HEK293 (cell line): ENCODE measurements around the gene ELAVL1.
"Not testable (repeated sequence)": the region's sequence is repeated elsewhere in the genome, so short reads cannot be mapped to it uniquely, and the experiment has no call there.

ENCODE experiments used
- CTCF ChIA-PET: fragments of 350-600 bp; formaldehyde crosslinking; extraction: SDS; loops from one replicate; lab custom pipeline; 2021; ENCODE audit warnings: antibody characterized with exemption; lab: Yijun Ruan, JAX
- POLR2A ChIA-PET: fragments of 300-600 bp; formaldehyde crosslinking; extraction: SDS; loops from one replicate; lab custom pipeline; 2020; ENCODE audit warnings: antibody characterized with exemption, inconsistent platforms; lab: Yijun Ruan, JAX
- H3K27ac ChIP-seq: fragments of 200-500 bp; sonication (Bioruptor generic); 2 replicates; pipeline ENCODE4 v1.5.1; 2014; ENCODE audit warnings: low read depth, low read length, control low read depth, inconsistent platforms; ENCODE audit errors: extremely low read depth
- H3K36me3 ChIP-seq, 2 experiments: fragments of 200-500 bp in 1 of 2; sonication (Bioruptor generic) in 1 of 2; 1 replicate in 1 of 2; 2 replicates in 1 of 2; pipeline ENCODE4 v1.5.1; 2014 to 2017; ENCODE audit warnings: inconsistent platforms in 2 of 2, low read length in 2 of 2; ENCODE audit not compliant: control insufficient read depth in 2 of 2, insufficient read depth in 1 of 2
- H3K4me1 ChIP-seq: fragments of 200-500 bp; sonication (Bioruptor generic); 2 replicates; pipeline ENCODE4 v1.5.1; 2014; ENCODE audit warnings: mild to moderate bottlenecking, low read length, inconsistent platforms; ENCODE audit not compliant: control insufficient read depth, insufficient read depth
- H3K4me3 ChIP-seq: 2 replicates; pipeline ENCODE4 v1.5.1; 2011; ENCODE audit warnings: low read depth, mild to moderate bottlenecking, control low read depth, low read length, moderate library complexity
- H3K9me3 ChIP-seq: fragments of 200-500 bp; sonication (Bioruptor generic); 2 replicates; pipeline ENCODE4 v1.5.1; 2014; ENCODE audit warnings: low read depth, low read length, inconsistent platforms; ENCODE audit not compliant: control insufficient read depth, insufficient read depth
- GLIS2 ChIP-seq: fragments of 450-650 bp; formaldehyde crosslinking; IDR thresholded peaks from 2 replicates; pipeline ENCODE4 v1.5.1; 2016; ENCODE audit warnings: missing biosample characterization, missing genetic modification characterization
- PRDM1 ChIP-seq: fragments of 450-650 bp; formaldehyde crosslinking; IDR thresholded peaks from 2 replicates; pipeline ENCODE4; 2016; ENCODE audit warnings: missing biosample characterization, missing genetic modification characterization
- ZIC2 ChIP-seq: fragments of 450-650 bp; formaldehyde crosslinking; IDR thresholded peaks from 2 replicates; pipeline ENCODE4 v1.5.1; 2016; ENCODE audit warnings: missing biosample characterization, missing genetic modification characterization
- ZNF133 ChIP-seq: fragments of 450-650 bp; formaldehyde crosslinking; IDR thresholded peaks from 2 replicates; pipeline ENCODE4 v1.5.1; 2016; ENCODE audit warnings: missing biosample characterization, missing genetic modification characterization
- ZNF174 ChIP-seq: fragments of 450-650 bp; formaldehyde crosslinking; IDR thresholded peaks from 2 replicates; pipeline ENCODE4 v1.5.0; 2017; ENCODE audit warnings: missing biosample characterization, mild to moderate bottlenecking, missing genetic modification characterization
- ZNF175 ChIP-seq: fragments of 450-650 bp; formaldehyde crosslinking; IDR thresholded peaks from 2 replicates; pipeline ENCODE4 v1.5.1; 2016; ENCODE audit warnings: missing biosample characterization, missing genetic modification characterization
- ZNF184 ChIP-seq: fragments of 450-650 bp; IDR thresholded peaks from 2 replicates; pipeline ENCODE4 v1.5.1; 2018; ENCODE audit warnings: missing biosample characterization, mild to moderate bottlenecking, missing genetic modification characterization
- ZNF214 ChIP-seq: fragments of 450-650 bp; formaldehyde crosslinking; IDR thresholded peaks from 2 replicates; pipeline ENCODE4 v1.5.1; 2017; ENCODE audit warnings: missing biosample characterization, mild to moderate bottlenecking, missing genetic modification characterization, borderline replicate concordance
- ZNF223 ChIP-seq: fragments of 450-650 bp; formaldehyde crosslinking; IDR thresholded peaks from 2 replicates; pipeline ENCODE4 v1.5.1; 2016; ENCODE audit warnings: missing biosample characterization, missing genetic modification characterization
- ZNF266 ChIP-seq: fragments of 450-650 bp; formaldehyde crosslinking; IDR thresholded peaks from 2 replicates; pipeline ENCODE4 v1.5.1; 2016; ENCODE audit warnings: missing biosample characterization, missing genetic modification characterization, low read depth
- ZNF274 ChIP-seq, 2 experiments: fragments of 200-500 bp in 1 of 2; fragments of 450-650 bp in 1 of 2; sonication (Bioruptor generic) in 1 of 2; formaldehyde crosslinking in 1 of 2; IDR thresholded peaks; 2 replicates each; pipeline versions ENCODE4 v1.5.1 to v1.6.1; 2014 to 2016; ENCODE audit warnings: borderline replicate concordance in 1 of 2, inconsistent platforms in 1 of 2, low read length in 1 of 2, missing biosample characterization in 1 of 2, missing genetic modification characterization in 1 of 2
- ZNF311 ChIP-seq: fragments of 450-650 bp; formaldehyde crosslinking; IDR thresholded peaks from 2 replicates; pipeline ENCODE4 v1.5.1; 2017; ENCODE audit warnings: missing biosample characterization, missing genetic modification characterization, borderline replicate concordance
- ZNF350 ChIP-seq: fragments of 450-650 bp; formaldehyde crosslinking; IDR thresholded peaks from 2 replicates; pipeline ENCODE4 v1.5.0; 2017; ENCODE audit warnings: missing biosample characterization, mild to moderate bottlenecking, missing genetic modification characterization
- ZNF391 ChIP-seq: fragments of 450-650 bp; formaldehyde crosslinking; IDR thresholded peaks from 2 replicates; pipeline ENCODE4 v1.5.1; 2016; ENCODE audit warnings: low read depth, missing biosample characterization, missing genetic modification characterization, borderline replicate concordance
- ZNF473 ChIP-seq: fragments of 450-650 bp; formaldehyde crosslinking; IDR thresholded peaks from 2 replicates; pipeline ENCODE4 v1.5.1; 2017; ENCODE audit warnings: missing biosample characterization, missing genetic modification characterization
- ZNF521 ChIP-seq: fragments of 450-650 bp; formaldehyde crosslinking; IDR thresholded peaks from 2 replicates; pipeline ENCODE4 v1.5.1; 2017; ENCODE audit warnings: missing biosample characterization, mild to moderate bottlenecking, missing genetic modification characterization
- ZNF529 ChIP-seq: fragments of 450-650 bp; formaldehyde crosslinking; IDR thresholded peaks from 2 replicates; pipeline ENCODE4 v1.5.1; 2017; ENCODE audit warnings: missing genetic modification characterization, missing biosample characterization; ENCODE audit not compliant: insufficient replicate concordance
- TF ChIP-seq, protein P1 (sequence below): IDR thresholded peaks from 2 replicates; pipeline ENCODE4 v1.6.1; 2011; ENCODE audit warnings: mild to moderate bottlenecking, low read depth, low read length, borderline replicate concordance
- TF ChIP-seq, protein P2 (sequence below): fragments of 450-650 bp; formaldehyde crosslinking; IDR thresholded peaks from 2 replicates; pipeline ENCODE4 v1.5.1; 2017; ENCODE audit warnings: missing biosample characterization, missing genetic modification characterization
- TF ChIP-seq, protein P3 (sequence below): fragments of 450-650 bp; formaldehyde crosslinking; IDR thresholded peaks from 2 replicates; pipeline ENCODE4 v1.5.1; 2016; ENCODE audit warnings: missing biosample characterization, missing genetic modification characterization, low read depth

ELAVL1 gene

DNA sequence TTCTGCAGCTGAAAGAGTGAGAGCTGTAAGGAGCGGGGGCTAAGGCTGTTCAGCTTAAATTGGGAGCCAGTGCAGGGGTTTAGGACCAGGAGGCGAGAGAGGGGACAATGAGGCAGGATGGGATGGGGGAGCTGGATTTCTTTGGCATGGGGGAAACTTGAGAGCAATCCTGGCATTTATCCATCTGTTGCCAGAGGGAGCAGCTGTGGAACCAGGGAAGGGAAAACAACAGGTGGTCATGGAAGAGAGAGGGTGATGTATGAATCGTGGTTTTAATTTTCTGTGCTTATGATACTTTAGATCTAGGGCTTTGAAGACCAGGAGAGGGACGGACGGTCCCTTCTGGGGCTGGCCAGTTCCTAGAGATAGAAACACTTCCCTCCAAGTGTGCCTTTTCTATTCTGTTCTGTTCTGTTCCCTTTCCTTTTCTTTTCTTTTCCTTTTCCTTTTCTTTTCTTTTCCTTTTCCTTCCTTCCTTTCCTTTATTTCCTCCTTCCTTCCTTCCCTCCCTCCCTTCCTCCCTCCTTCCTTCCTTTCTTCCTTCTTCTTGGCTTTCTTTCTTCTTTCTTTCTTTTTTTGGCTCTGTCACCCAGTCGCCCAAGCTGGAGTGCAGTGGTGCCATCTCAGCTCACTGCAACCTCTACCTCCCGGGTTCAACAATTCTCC lies 31.1 kb upstream of the ELAVL1 start (continued):
- TF ChIP-seq, protein P1, sequence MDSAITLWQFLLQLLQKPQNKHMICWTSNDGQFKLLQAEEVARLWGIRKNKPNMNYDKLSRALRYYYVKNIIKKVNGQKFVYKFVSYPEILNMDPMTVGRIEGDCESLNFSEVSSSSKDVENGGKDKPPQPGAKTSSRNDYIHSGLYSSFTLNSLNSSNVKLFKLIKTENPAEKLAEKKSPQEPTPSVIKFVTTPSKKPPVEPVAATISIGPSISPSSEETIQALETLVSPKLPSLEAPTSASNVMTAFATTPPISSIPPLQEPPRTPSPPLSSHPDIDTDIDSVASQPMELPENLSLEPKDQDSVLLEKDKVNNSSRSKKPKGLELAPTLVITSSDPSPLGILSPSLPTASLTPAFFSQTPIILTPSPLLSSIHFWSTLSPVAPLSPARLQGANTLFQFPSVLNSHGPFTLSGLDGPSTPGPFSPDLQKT = no peak
- peak; percentile 93 for TF ChIP-seq PRDM1 (tag by site-specific recombination)
- TF ChIP-seq, all 188 proteins: peak for 5

DNA sequence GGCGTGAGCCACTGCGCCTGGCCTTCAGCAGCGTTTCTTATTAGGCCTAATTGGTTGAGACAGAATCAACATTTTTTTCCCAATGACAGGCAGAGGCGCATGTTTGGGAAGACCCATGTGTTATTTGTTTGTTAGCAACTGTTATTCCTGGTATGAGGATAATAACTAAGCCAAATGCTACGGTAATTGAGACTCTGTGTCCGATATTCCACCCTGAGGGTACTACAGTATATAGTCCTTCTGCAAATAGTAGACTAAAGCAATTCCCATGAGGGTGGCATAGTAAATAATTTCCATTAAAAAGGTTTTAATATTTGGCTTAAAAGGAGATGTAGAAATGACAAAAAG lies 28.7 kb upstream of the ELAVL1 start:
- CTCF ChIA-PET = no interaction called here
- POLR2A ChIA-PET = no interaction called here

DNA sequence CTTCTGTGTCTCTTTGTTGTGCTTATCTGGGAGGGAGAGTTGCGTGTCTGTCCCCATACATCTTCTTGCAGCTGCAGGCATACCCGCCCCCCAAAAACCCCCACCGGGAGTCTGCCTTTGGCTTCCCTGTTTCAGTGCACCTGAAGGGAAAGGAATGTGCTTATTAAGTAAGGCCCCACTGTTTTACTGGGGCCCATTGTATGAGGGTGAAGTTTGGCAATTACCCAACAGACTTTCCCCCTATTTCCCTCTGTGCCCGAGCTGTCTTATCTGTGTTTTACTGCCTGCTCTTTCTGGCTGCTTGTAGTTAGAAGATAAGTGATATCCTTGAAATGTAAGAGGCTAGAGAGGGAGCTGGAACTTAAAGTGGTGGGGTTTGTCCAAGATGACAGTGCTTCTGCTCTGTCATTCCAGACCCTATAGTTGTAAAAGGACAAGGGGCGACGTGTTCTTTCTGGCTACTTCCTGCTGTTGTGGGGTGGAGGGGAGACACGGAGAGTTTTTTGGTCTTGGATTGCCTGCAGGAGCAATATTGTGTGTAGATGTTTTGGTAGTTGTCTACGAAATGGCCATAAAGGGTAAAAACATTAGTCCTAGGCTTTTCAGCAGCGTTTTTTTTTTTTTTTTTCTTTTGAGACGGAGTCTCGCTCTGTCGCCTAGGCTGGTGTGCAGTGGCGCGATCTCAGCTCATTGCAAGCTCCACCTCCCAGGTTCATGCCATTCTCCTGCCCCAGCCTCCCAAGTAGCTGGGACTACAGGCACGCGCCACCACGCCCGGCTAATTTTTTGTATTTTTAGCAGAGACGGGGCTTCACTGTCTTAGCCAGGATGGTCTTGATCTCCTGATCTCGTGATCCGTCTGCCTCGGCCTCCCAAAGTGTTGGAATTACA lies 28.1 kb upstream of the ELAVL1 start:
- POLR2A ChIA-PET = interaction anchor here (0.6 kb wide), 1 partner anchor 318 kb away, joined by 7 read pairs; no protein-coding TSS in a partner anchor
- H3K4me1 ChIP-seq, H3K27ac ChIP-seq, H3K36me3 ChIP-seq, H3K9me3 ChIP-seq, H3K4me3 ChIP-seq: not testable (repeated sequence)
- TF ChIP-seq, protein P2, sequence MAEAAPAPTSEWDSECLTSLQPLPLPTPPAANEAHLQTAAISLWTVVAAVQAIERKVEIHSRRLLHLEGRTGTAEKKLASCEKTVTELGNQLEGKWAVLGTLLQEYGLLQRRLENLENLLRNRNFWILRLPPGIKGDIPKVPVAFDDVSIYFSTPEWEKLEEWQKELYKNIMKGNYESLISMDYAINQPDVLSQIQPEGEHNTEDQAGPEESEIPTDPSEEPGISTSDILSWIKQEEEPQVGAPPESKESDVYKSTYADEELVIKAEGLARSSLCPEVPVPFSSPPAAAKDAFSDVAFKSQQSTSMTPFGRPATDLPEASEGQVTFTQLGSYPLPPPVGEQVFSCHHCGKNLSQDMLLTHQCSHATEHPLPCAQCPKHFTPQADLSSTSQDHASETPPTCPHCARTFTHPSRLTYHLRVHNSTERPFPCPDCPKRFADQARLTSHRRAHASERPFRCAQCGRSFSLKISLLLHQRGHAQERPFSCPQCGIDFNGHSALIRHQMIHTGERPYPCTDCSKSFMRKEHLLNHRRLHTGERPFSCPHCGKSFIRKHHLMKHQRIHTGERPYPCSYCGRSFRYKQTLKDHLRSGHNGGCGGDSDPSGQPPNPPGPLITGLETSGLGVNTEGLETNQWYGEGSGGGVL = peak; percentile 65
- peak; percentile 30; the same call in 1 of the 2 replicates for TF ChIP-seq ZIC2 (tag by site-specific recombination)
- CTCF ChIA-PET = interaction anchor here (0.6 kb wide), 1 partner anchor 165 kb away, joined by 4 read pairs; no protein-coding TSS in a partner anchor

More for the DNA sequence above, 28.7 kb upstream of the ELAVL1 start:
- TF ChIP-seq, protein P2 = no peak
- TF ChIP-seq ZNF184 (tag by site-specific recombination) = no peak
- TF ChIP-seq ZNF529 (tag by site-specific recombination) = no peak
- no peak for TF ChIP-seq ZNF174
- no peak for TF ChIP-seq ZNF521 (tag by site-specific recombination)
- no peak for TF ChIP-seq ZNF214
- Histone ChIP-seq H3K4me3 (no peak overlapping the region), H3K4me1 (no peaks in the 10 kb centered on the region), H3K27ac (no peak overlapping the region), H3K9me3 (no peaks in the 10 kb centered on the region), H3K36me3 (no peaks in the 10 kb centered on the region)

DNA sequence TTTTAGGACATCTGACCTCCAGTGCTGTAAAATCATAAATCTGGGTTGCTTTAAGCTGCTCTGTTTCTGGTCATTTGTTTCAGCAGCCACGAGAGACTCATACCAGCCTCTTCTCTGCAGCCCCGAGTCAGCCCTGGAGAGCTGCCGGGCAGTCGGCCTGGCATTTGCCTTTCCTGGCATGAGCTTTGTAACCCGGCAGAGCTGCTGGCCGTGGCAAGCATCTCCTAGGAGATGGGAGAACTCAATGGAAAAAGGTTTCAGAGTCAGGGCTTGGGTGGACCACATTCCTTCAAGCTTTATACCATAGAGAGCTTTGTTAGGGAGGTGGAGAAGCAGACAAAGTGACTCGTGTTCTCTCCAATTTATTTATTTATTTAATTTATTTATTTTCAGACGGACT lies 25.5 kb upstream of the ELAVL1 start:
- Histone ChIP-seq H3K36me3 (no peaks in the 10 kb centered on the region), H3K4me3 (no peak overlapping the region), H3K4me1 (no peaks in the 10 kb centered on the region), H3K27ac (no peak overlapping the region), H3K9me3 (no peaks in the 10 kb centered on the region)
- CTCF ChIA-PET = no interaction called here
- POLR2A ChIA-PET = no interaction called here
- no peak for TF ChIP-seq ZNF266 (tag by site-specific recombination)
- TF ChIP-seq ZNF350 (tag by site-specific recombination) = no peak
- TF ChIP-seq ZNF175 (tag by site-specific recombination) = no peak
- no peak for TF ChIP-seq ZNF274 (IDR thresholded peaks at IDR 0.05; ENCODE audit: low read length)
- no peak for TF ChIP-seq ZNF274 (tag by site-specific recombination; IDR thresholded peaks at IDR 0.05; ENCODE audit: borderline replicate concordance)
- no peak for TF ChIP-seq ZNF391 (tag by site-specific recombination)
- no peak for TF ChIP-seq ZNF133 (tag by site-specific recombination)
- no peak for TF ChIP-seq GLIS2 (tag by site-specific recombination)
- no peak for TF ChIP-seq ZNF311 (tag by site-specific recombination)
- TF ChIP-seq, protein P3, sequence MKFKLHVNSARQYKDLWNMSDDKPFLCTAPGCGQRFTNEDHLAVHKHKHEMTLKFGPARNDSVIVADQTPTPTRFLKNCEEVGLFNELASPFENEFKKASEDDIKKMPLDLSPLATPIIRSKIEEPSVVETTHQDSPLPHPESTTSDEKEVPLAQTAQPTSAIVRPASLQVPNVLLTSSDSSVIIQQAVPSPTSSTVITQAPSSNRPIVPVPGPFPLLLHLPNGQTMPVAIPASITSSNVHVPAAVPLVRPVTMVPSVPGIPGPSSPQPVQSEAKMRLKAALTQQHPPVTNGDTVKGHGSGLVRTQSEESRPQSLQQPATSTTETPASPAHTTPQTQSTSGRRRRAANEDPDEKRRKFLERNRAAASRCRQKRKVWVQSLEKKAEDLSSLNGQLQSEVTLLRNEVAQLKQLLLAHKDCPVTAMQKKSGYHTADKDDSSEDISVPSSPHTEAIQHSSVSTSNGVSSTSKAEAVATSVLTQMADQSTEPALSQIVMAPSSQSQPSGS (tag by site-specific recombination) = no peak
- no peak for TF ChIP-seq ZNF223 (tag by site-specific recombination)
- no peak for TF ChIP-seq ZNF473 (tag by site-specific recombination)
